Spinal cord (tissue), 4 donors: ENCODE results near the gene MRPL44. TPM values are rescaled to one million over a fixed set of nuclear protein-coding genes. Genes with fewer than 3 reads are reported as not detected.

Experiments used
- polyA plus RNA-seq, 2 donors: library from polyadenylated mRNA; unstranded; fragments of 120-200 nt; gene quantifications; one replicate each; pipeline ENCODE4 v1.2.1, GENCODE V29; 2013; ENCODE audit not compliant: insufficient read length in 2 of 2
- total RNA-seq, 2 donors: library from RNA; depleted of rRNA in 1 of 2; stranded (reverse); fragments of 120-200 nt in 1 of 2; fragments of >200 nt in 1 of 2; gene quantifications; one replicate each; pipeline versions ENCODE4 v1.2.3 to v1.2.4, GENCODE V29; 2013 to 2014

The MRPL44 gene
- total and polyA plus RNA-seq, 4 donors, result 34.4 to 51.7 (median 40.3) TPM

Other genes with a start within 250 kb of the MRPL44 start
- gene AP1S3, start 119.9 kb upstream of the MRPL44 start, total RNA-seq, result 1 to 10 TPM; 1.8 to 9.4 TPM
- gene AP1S3, start 119.9 kb upstream of the MRPL44 start, polyA plus RNA-seq, result 1 to 10 TPM; 4.8 to 10.0 TPM
- 10 to 100 TPM; 70.1 to 87.3 TPM for gene WDFY1, start 12.1 kb upstream of the MRPL44 start, total RNA-seq
- gene WDFY1, start 12.1 kb upstream of the MRPL44 start, polyA plus RNA-seq, result 10 to 100 TPM; 36.4 to 45.4 TPM
- gene SERPINE2, start 81.8 kb downstream of the MRPL44 start, total RNA-seq, result 10 to 100 TPM; 61.9 to 90.0 TPM
- gene SERPINE2, start 81.8 kb downstream of the MRPL44 start, polyA plus RNA-seq, result 100 to 1,000 TPM; 179 to 216 TPM